GM19397 (cell line): ENCODE results near the gene EFCAB6.

Source experiments
- ATAC-seq: cut with Tn5 transposase; IDR thresholded peaks from one replicate; pipeline ENCODE4 v1.9.1; 2021; ENCODE audit warnings: mild to moderate bottlenecking, moderate library complexity; ENCODE audit not compliant: unreplicated experiment

The EFCAB6 gene

DNA sequence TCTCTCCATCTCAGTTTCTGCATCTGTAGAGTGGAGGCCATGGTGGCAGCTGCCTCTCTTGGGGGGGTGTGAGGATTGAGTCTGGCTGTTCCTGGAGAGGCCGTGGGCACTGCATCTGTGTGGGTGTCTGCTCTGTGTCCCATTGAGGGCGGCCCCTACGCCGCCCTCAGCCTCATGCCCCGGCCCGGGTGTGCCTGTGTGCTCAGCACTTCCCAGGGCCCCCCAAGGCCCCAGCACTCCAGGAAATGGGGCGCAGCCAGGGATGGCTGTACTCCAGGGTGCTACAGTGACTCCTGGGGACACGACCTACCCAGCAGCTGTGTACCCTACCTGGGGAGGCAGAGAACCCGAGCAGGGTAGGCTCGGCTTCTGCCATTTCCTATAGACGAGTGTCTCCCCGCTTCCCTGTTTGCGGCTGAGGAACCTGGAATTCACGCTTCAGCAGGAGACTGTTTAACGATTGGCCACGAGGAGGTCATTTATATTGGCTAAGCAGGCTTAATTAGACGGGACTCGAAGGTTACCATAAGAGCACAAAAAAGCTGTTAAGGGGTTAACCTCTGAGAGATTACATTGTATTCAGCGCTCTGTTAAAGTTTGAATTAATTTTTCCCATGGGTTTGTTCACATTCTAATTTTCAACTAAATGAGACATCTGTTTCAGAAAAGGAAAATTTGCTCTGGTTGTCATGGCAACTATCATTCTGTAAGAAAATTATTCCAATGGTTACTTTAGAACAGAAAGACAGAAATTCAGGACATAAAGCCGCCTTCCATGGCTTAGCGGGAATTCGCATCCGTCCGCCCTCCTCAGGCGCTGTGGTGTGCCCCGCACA lies 323.9 kb downstream of the EFCAB6 start:
- ATAC-seq: no peak

DNA sequence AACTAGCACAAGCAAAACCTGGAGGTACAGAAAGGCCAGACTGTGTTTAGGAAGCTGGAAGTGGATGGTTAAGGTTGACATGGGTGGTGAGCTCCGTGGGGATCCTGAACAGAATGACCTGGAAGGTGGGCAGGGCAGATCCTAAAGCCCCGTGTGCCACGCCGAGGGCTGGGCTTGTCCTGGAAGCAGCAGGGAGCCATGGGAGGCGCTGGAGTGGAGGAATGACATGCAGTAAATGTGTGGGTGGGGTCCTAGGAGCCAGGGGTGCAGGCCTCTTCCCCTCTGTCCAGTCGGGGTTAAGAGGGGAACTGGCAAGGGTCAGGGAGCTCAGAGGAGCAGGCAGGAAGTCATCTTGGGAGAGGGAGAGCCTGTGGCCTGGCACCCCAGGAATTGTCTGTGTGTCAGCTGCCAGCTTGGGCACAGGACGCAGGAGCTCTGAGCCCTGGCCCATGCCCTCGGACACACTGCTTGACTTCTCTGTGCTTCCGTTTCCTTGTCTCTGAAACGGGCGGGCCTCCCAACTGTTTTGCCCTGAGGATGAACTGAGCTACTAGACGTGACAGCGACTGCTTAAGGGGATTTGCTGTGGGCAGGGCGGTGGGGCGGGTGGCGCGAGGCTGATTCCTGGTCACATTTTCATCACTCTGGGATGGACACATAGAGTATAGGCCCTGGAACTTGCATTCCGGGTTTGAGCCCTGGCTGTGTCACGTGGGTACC lies 324.6 kb downstream of the EFCAB6 start:
- ATAC-seq: no peak

DNA sequence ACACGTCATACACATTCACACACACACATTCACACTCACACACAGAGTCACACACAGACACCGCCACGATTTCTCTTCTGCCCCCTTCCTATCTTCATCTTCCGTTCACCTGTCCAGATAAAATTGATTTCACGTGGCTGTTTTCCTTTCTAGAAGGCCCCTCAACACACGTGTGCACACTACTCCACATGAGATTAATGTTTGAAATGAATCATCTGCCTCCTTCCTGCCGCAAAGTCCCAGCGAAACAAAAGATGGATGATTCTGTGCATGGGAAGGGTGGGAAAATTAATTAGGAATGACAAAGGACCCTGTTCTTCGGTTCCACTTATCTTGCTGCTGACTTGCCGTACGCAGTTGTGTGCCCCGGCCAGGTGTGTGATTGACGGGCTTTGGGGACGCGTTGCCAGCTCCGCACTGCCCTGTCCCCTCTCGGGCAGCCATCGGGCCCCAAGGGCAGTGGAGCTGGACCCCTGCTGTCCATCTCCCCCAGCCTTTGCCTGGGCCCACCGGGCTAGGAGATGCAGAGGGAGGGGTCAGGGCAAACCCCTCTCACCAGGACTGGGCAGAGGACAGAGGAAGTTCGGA lies 326.5 kb downstream of the EFCAB6 start:
- ATAC-seq: no peak

DNA sequence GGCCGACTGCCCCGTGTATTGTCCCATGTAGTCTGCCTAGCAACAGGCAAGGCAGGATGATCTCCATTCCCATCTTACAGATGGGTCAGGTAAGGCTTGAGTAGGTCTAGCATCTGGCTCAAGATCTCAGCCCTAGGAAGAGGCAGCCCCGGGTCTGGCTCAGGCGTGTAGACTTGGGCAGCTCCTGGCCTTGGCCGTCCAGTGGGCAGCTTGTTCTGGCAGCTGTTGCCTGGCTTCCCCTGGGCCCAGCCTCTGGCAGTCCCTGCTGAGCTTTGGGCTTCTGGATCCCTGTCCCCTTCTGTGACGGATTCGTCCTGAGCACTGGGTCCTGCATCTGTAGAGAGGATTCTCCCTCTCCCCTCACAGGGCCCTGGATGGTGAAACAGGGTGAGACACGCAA lies 327.9 kb downstream of the EFCAB6 start:
- ATAC-seq: no peak

DNA sequence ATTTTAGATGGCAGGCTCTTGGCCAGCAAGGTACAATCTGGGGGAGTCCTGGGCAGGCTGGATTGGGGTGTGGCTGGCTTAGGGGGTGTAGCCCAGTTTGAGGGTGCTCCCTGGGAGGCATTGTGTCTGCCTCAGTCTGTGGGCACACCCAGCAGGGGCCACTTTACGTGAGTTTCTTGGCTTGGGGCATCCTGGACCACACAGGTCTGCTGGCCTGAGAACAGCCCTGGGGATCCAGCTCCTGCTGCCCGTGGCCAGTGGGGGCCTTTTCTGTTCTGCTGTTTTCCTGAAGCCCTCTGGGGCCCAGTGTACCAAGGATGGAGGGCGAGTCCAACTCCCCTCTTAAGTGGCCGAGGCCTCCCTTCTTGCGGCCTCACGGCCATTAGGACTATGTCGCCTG lies 328.4 kb downstream of the EFCAB6 start:
- no peak for ATAC-seq

DNA sequence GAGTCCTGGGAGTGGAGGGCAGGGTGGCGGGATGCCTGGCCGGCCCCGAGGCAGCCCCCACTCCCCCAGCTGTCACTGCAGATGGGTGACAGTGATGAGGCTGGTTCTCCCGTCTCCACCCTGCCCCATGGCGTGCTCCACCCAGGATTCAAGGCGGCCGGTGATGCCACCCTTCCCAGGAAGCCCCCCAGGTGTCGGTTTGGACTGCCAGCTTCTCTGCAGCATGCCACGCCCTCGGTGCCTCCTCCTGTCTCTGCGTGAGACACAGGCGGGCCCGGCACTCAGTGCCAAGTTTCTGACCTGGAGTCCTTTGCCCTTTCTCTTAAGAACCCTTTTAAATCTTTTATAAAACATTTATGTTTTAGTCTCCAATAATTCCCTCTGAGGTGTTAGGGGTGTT lies 328.8 kb downstream of the EFCAB6 start:
- ATAC-seq: no peak

DNA sequence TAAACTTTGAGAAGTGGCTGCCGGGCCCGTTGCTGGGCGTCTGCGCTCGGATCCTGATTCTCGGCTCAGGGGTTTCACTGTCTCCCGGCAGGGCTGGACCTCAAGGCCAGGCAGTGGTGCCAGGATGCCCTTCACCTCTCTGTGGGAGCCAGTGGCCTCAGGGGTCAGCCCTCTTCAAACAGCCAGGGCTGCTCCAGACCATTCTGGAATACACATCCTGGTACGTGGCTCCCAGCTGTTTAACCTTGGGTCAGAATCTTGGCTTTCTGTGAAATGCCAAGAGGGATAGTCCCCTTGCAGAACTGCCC lies 329.8 kb downstream of the EFCAB6 start:
- ATAC-seq: no peak

DNA sequence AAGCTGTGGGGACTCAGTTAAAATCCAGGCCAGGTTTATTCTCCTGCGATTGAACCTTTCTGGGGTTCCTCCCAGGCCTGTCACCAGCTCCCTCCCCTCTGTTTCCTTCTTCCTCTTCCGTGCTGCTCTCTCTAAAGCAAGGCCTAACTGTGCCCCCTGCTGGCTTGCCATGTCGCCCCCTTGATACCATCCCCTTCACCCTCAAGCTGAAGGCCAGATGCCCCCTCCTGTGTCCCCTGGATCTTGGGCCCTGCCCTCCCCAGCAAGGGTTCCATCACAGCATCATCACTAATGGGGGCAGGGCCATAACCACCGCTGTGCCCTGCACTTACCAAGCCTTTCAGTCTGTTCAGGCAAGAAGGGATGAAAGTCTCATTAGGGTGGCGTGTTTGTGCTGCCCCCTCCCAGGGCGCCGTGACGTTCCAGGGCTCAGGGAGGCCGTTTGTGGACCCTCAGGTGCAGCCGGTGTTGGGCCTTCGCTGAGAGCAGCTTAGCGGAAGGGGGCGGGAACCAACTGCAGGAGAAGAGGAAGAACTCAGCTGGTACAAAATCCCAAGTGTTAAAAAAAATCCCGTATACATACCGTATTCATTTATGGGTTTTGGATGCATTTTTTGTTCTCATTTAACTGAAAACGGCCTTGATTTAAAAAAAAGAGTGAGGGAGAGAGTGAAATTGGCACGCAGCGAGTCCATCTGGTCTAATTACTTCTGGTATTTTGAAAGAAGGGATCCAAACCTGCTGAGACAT lies 330.4 kb downstream of the EFCAB6 start:
- no peak for ATAC-seq

DNA sequence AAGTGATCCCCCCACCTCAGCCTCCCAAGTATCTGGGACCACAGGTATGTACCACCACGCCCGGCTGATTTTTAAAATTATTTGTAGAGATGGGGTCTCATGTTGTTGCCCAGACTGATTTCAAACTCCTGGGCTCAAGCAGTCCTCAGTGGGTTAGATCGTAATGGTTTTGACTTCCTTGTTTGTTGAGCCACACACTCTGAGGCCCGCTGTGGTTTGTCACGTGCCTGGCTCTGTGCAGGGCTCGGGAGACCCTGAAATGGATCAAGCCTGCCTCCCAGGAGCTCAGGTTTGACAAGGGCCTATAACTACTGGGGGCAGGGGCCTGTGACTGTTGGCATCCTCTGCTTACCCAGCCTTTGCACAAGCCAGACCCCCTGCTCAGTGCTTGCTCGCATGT lies 332.1 kb downstream of the EFCAB6 start:
- no peak for ATAC-seq

DNA sequence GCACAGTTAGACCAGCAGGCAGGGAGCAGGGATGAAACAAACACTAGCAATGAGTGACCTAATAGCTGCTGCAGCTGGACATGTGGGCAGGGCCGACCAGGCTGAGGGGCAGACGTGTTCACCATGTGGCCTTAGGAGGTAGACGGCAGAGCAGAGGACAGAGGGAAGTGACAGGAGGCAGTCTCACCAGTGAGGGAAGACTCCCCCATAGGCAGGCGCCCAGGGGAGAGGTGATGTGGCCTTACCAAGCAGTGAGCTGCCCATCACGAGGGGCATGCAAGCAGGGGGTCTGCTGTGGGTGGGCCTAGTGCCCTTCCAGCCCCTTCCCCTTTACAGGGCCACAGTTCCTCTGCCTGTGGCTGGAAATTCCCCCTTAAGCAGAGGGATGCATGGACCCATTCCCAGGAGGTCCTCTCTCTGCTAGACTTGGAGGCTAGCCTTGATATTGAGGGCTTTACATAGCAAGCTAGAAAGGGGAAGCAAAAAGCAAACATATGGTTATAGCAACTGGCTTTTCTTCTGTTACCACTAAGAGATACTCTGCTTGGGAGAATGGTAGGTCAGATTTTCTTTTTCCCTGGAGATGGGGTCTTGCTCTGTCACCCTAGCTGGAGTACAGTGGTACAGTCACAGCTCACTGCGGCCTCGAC lies 332.7 kb downstream of the EFCAB6 start:
- ATAC-seq: no peak
